Hepatocyte (in vitro differentiated cells): ENCODE measurements around the gene HEPN1. TPM values are rescaled to one million over a fixed set of nuclear protein-coding genes. Genes with fewer than 3 reads are reported as not detected.

Source experiments
- DNase-seq: peaks from one replicate; pipeline ENCODE4 v3.0.0-alpha.2; 2016; ENCODE audit warnings: low spot score
- H2AFZ ChIP-seq: fragments of 200-600 bp; sonication (generic); 2 replicates; pipeline ENCODE4 v1.6.0; 2016; ENCODE audit warnings: antibody characterized with exemption, mild to moderate bottlenecking
- H3K27ac ChIP-seq: fragments of 200-600 bp; sonication (generic); 2 replicates; pipeline ENCODE4 v1.5.1; 2016; ENCODE audit warnings: mild to moderate bottlenecking
- H3K27me3 ChIP-seq: fragments of 200-600 bp; sonication (generic); 2 replicates; pipeline ENCODE4 v1.6.1; 2016
- H3K36me3 ChIP-seq: fragments of 200-600 bp; sonication (generic); replicated peaks from 2 replicates; pipeline ENCODE4 v1.5.1; 2016; ENCODE audit warnings: low read depth; ENCODE audit not compliant: insufficient read depth
- H3K4me1 ChIP-seq: fragments of 200-600 bp; sonication (generic); 2 replicates; pipeline ENCODE4 v1.5.1; 2016; ENCODE audit warnings: mild to moderate bottlenecking, moderate library complexity; ENCODE audit not compliant: insufficient read depth
- H3K4me2 ChIP-seq: fragments of 200-600 bp; sonication (generic); 2 replicates; pipeline ENCODE4 v1.6.0; 2016
- H3K4me3 ChIP-seq: fragments of 200-600 bp; sonication (generic); 2 replicates; pipeline ENCODE4 v1.5.1; 2016; ENCODE audit warnings: mild to moderate bottlenecking
- H3K79me2 ChIP-seq: fragments of 200-600 bp; sonication (generic); 2 replicates; pipeline ENCODE4 v1.6.0; 2017; ENCODE audit warnings: mild to moderate bottlenecking
- H3K9me2 ChIP-seq: fragments of 200-600 bp; sonication (generic); replicated peaks from 2 replicates; pipeline ENCODE4 v1.6.0; 2017; ENCODE audit warnings: mild to moderate bottlenecking; ENCODE audit not compliant: insufficient read depth
- H3K9me3 ChIP-seq: fragments of 200-600 bp; sonication (generic); 2 replicates; pipeline ENCODE4 v1.5.1; 2016; ENCODE audit warnings: low read depth, mild to moderate bottlenecking
- H4K20me1 ChIP-seq: fragments of 200-600 bp; sonication (generic); 2 replicates; pipeline ENCODE4 v1.6.0; 2016; ENCODE audit warnings: mild to moderate bottlenecking; ENCODE audit not compliant: insufficient read depth, poor library complexity, severe bottlenecking
- EZH2 ChIP-seq: fragments of 200-600 bp; sonication (generic); IDR thresholded peaks from 2 replicates; pipeline ENCODE4 v1.6.1; 2016; ENCODE audit warnings: antibody characterized with exemption, mild to moderate bottlenecking, borderline replicate concordance
- EZH2phosphoT487 ChIP-seq: fragments of 200-600 bp; sonication (generic); IDR thresholded peaks from one replicate; pipeline ENCODE4 v1.6.1; 2018; ENCODE audit warnings: antibody characterized with exemption, mild to moderate bottlenecking, low read depth, moderate library complexity; ENCODE audit not compliant: unreplicated experiment, severe bottlenecking
- WGBS: methylation state at CpG from one replicate; pipeline ENCODE4 v1.1.6; 2016; ENCODE audit warnings: low lambda C conversion rate; ENCODE audit errors: missing lambda C conversion rate; 5-methylcytosine and 5-hydroxymethylcytosine counted together
- polyA plus RNA-seq: library from polyadenylated mRNA; unstranded; fragments of >200 nt; fragmentation: Nextera tagmentation; extraction: Ambion mirVana; gene quantifications from 2 replicates; pipeline ENCODE4 v1.2.1, GENCODE V29; 2016
- total RNA-seq: library from RNA; depleted of rRNA; stranded (reverse); fragments of >200 nt; gene quantifications from 2 replicates; pipeline ENCODE4 v1.2.3, GENCODE V29; 2014
- TF ChIP-seq, protein P1 (sequence below): fragments of 200-600 bp; sonication (generic); IDR thresholded peaks from 2 replicates; pipeline ENCODE4 v1.5.1; 2016; ENCODE audit warnings: antibody characterized with exemption, mild to moderate bottlenecking; ENCODE audit not compliant: poor library complexity

HEPN1 gene
- total and polyA plus RNA-seq, 2 experiments from 2014 or later = not detected

DNA sequence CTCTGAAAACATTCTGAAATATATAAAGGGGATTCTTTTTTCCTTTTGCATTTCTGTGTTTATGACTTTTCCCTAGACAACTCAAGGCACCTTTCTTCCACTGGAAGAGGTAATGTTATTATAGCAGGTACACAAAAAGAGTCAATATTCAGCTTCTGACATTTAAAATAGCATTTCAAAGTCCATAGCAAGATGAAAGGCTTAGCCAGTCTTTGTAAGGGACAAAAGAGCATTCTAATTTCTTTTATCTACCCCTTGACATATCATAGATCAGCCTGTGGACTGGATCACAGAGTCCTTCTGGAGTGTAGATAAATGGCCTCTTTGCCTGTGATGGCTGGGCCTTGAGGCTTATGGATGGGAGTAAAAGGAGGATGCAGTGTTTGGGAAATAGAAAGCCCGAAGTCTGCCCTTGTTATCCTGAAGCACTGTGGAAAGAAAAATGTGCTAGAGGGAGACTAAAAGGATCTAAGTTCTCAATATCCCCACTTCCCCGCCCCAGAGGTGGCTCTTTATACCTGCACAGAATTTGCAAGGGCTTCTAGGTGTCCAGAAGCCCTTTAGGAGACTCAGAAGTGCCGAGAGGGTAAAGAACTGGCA is 18.4 kb downstream of the HEPN1 start:
- no peaks in the 10 kb centered on the region for H3K79me2 ChIP-seq
- no peak for DNase-seq
- H3K4me2 ChIP-seq = no peak overlapping the region
- TF ChIP-seq EZH2phosphoT487 (no peak), EZH2 (no peak)
- TF ChIP-seq, protein P1, sequence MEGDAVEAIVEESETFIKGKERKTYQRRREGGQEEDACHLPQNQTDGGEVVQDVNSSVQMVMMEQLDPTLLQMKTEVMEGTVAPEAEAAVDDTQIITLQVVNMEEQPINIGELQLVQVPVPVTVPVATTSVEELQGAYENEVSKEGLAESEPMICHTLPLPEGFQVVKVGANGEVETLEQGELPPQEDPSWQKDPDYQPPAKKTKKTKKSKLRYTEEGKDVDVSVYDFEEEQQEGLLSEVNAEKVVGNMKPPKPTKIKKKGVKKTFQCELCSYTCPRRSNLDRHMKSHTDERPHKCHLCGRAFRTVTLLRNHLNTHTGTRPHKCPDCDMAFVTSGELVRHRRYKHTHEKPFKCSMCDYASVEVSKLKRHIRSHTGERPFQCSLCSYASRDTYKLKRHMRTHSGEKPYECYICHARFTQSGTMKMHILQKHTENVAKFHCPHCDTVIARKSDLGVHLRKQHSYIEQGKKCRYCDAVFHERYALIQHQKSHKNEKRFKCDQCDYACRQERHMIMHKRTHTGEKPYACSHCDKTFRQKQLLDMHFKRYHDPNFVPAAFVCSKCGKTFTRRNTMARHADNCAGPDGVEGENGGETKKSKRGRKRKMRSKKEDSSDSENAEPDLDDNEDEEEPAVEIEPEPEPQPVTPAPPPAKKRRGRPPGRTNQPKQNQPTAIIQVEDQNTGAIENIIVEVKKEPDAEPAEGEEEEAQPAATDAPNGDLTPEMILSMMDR = no peak
- 82% methylated on average over 3 of the region's 3 CpGs for WGBS
- H3K36me3 ChIP-seq = no peaks in the 10 kb centered on the region
- H3K9me2 ChIP-seq = no peaks in the 10 kb centered on the region
- no peak overlapping the region for H3K27ac ChIP-seq
- peaks cover 4% of the 10 kb centered on the region for H3K27me3 ChIP-seq
- H3K9me3 ChIP-seq = no peaks in the 10 kb centered on the region
- H2AFZ ChIP-seq = no peak overlapping the region
- no peaks in the 10 kb centered on the region for H3K4me1 ChIP-seq
- no peak overlapping the region for H3K4me3 ChIP-seq
- H4K20me1 ChIP-seq = no peaks in the 10 kb centered on the region

DNA sequence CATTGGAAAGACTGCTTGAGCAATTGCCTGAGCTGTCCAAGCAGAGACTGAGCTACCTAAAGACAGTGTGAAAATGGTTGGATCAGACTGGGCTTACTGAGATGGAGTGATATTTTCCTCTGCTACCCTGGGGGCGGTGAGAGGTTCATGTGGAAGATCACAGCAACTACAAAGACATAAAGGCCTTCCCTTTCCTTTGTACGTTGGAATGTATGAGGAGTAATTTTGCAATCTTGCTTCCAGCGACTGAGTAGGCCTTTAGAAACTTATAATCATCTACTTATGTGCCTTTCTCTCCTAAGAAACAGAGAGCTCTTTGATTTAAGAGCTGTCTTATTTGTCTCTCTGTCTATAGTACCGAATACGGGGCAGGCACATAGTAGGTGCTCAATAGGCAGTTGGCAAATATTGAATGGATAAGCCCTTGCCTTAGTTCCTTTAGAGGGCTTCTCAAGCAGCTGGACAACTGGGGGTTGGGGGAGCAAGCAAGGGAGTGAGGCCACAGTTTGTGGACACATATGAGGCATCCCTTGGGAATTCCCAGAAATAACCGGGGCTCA is 19.2 kb downstream of the HEPN1 start:
- Histone ChIP-seq H3K27me3 (peaks cover 4% of the 10 kb centered on the region), H3K36me3 (no peaks in the 10 kb centered on the region), H3K79me2 (no peaks in the 10 kb centered on the region), H3K4me3 (no peak overlapping the region), H4K20me1 (no peaks in the 10 kb centered on the region), H3K9me3 (no peaks in the 10 kb centered on the region), H3K27ac (no peak overlapping the region), H3K9me2 (no peaks in the 10 kb centered on the region), H2AFZ (no peak overlapping the region), H3K4me2 (no peak overlapping the region), H3K4me1 (no peaks in the 10 kb centered on the region)
- no peak for TF ChIP-seq EZH2phosphoT487
- WGBS = 83% methylated on average over 6 of the region's 6 CpGs
- DNase-seq = no peak

DNA sequence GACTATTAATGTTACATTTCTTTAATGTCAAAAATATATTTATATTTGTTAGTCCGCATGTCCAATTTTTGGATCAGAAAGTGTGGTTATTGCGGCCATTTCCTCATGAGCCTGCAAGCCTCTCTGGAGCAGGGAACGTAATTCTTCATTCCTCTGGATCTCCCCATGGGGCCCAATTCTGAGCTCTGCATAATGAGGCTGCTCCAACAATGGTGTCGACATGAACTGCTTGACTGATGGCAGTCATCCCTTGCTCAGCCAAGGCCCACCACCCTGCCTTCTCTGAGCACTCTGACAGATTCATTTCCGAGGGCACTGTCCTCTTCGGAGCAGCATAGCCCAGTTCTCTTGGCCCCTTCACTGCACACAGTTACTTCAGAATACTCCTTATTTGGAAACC is 19.9 kb downstream of the HEPN1 start:
- Histone ChIP-seq H3K36me3 (no peaks in the 10 kb centered on the region), H4K20me1 (no peaks in the 10 kb centered on the region), H3K4me2 (no peak overlapping the region), H3K27me3 (peaks cover 4% of the 10 kb centered on the region), H3K79me2 (no peaks in the 10 kb centered on the region), H3K9me3 (no peaks in the 10 kb centered on the region), H2AFZ (no peak overlapping the region), H3K4me3 (no peak overlapping the region), H3K27ac (no peak overlapping the region), H3K9me2 (no peaks in the 10 kb centered on the region), H3K4me1 (no peaks in the 10 kb centered on the region)
- TF ChIP-seq, protein P1 = no peak
- TF ChIP-seq EZH2phosphoT487 (no peak), EZH2 (no peak)
- WGBS = 88% methylated on average over 6 of the region's 6 CpGs
- no peak for DNase-seq

DNA sequence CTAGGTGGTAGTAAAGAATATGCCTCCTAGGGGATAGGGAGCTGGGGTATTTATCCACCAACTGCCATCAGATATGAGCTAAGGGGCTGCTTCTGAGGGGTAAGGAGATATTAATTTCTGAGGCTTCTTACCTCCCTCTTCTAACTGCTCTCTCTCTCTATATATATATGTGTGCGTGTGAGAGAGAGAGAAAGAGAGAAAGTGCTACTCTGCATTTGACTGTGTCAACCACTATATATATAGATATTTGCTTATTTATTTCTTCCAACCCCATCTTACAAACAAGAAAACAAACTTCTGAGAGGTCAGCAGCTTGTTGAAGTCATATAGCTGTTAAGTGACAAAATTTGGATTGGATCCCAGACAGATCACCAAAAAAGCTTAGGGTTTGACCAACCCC is 22.7 kb downstream of the HEPN1 start:
- TF ChIP-seq EZH2phosphoT487 = no peak
- TF ChIP-seq, protein P1 = no peak
- no peak for TF ChIP-seq EZH2
- H3K27me3 ChIP-seq = peaks cover 1% of the 10 kb centered on the region
- H3K9me3 ChIP-seq = no peaks in the 10 kb centered on the region
- no peak overlapping the region for H2AFZ ChIP-seq
- no peak overlapping the region for H3K4me2 ChIP-seq
- no peaks in the 10 kb centered on the region for H3K79me2 ChIP-seq
- no peak for DNase-seq
- H3K27ac ChIP-seq = no peak overlapping the region
- 89% methylated on average over 1 of the region's 1 CpG for WGBS
- no peaks in the 10 kb centered on the region for H4K20me1 ChIP-seq
- H3K36me3 ChIP-seq = no peaks in the 10 kb centered on the region
- no peak overlapping the region for H3K4me3 ChIP-seq
- H3K4me1 ChIP-seq = no peaks in the 10 kb centered on the region
- H3K9me2 ChIP-seq = no peaks in the 10 kb centered on the region
